Measurements from ENCODE around the gene MYF6. TPM values are rescaled to one million over a fixed set of nuclear protein-coding genes. Genes with fewer than 3 reads are reported as not detected.

Gene MYF6
- total and polyA plus RNA-seq, 9 donors: 68.5 to 105 (median 92.4) TPM

- Histone ChIP-seq H3K27ac (ENCODE audit: low read length) (no peak overlapping the region), H3K36me3 (ENCODE audit: control insufficient read depth, insufficient read depth, low read length) (no peaks in the 10 kb centered on the region), H3K4me3 (ENCODE audit: low read length) (no peak overlapping the region), H3K9me3 (replicated peaks; ENCODE audit: control insufficient read depth, low read depth, low read length) (no peaks in the 10 kb centered on the region), H3K4me1 (ENCODE audit: control insufficient read depth, insufficient read depth, low read length) (peaks cover 2% of the 10 kb centered on the region), H3K27me3 (ENCODE audit: control insufficient read depth, insufficient read depth, low read length) (no peaks in the 10 kb centered on the region)
- WGBS (ENCODE audit: insufficient coverage): no CpG with 5 or more reads among the region's 2 CpGs
- no peak for DNase-seq
Measured at GRCh38 chr12:80747800-80748199, 40.4 kb downstream of the MYF6 start.

GRCh38 chr12:80749456-80749855 lies 42.0 kb downstream of the MYF6 start:
- Histone ChIP-seq H3K27me3 (ENCODE audit: control insufficient read depth, insufficient read depth, low read length) (no peaks in the 10 kb centered on the region), H3K4me1 (ENCODE audit: control insufficient read depth, insufficient read depth, low read length) (peaks cover 4% of the 10 kb centered on the region), H3K27ac (ENCODE audit: low read length) (peak overlapping the region; percentile 54), H3K9me3 (replicated peaks; ENCODE audit: control insufficient read depth, low read depth, low read length) (no peaks in the 10 kb centered on the region), H3K4me3 (ENCODE audit: low read length) (no peak overlapping the region), H3K36me3 (ENCODE audit: control insufficient read depth, insufficient read depth, low read length) (no peaks in the 10 kb centered on the region)
- no CpG with 5 or more reads among the region's 2 CpGs for WGBS (ENCODE audit: insufficient coverage)
- peak; percentile 77 for DNase-seq

GRCh38 chr12:80752464-80752863 lies 45.0 kb downstream of the MYF6 start:
- H3K9me3 ChIP-seq (replicated peaks; ENCODE audit: control insufficient read depth, low read depth, low read length): no peaks in the 10 kb centered on the region
- no peak overlapping the region for H3K27ac ChIP-seq (ENCODE audit: low read length)
- peaks cover 2% of the 10 kb centered on the region for H3K4me1 ChIP-seq (ENCODE audit: control insufficient read depth, insufficient read depth, low read length)
- H3K36me3 ChIP-seq (ENCODE audit: control insufficient read depth, insufficient read depth, low read length): no peaks in the 10 kb centered on the region
- no peak overlapping the region for H3K4me3 ChIP-seq (ENCODE audit: low read length)
- no peaks in the 10 kb centered on the region for H3K27me3 ChIP-seq (ENCODE audit: control insufficient read depth, insufficient read depth, low read length)
- DNase-seq: no peak

- H3K4me1 ChIP-seq (ENCODE audit: control insufficient read depth, insufficient read depth, low read length): peaks cover 2% of the 10 kb centered on the region
- DNase-seq: peak; percentile 36
Measured at GRCh38 chr12:80754274-80754673, 46.8 kb downstream of the MYF6 start.

GRCh38 chr12:80756875-80757274 lies 49.4 kb downstream of the MYF6 start:
- Histone ChIP-seq H3K27me3 (ENCODE audit: control insufficient read depth, insufficient read depth, low read length) (no peaks in the 10 kb centered on the region), H3K27ac (ENCODE audit: low read length) (no peak overlapping the region), H3K4me1 (ENCODE audit: control insufficient read depth, insufficient read depth, low read length) (peaks cover 2% of the 10 kb centered on the region), H3K36me3 (ENCODE audit: control insufficient read depth, insufficient read depth, low read length) (no peaks in the 10 kb centered on the region), H3K9me3 (replicated peaks; ENCODE audit: control insufficient read depth, low read depth, low read length) (no peaks in the 10 kb centered on the region), H3K4me3 (ENCODE audit: low read length) (no peak overlapping the region)
- no peak for DNase-seq
- no CpG with 5 or more reads among the region's 1 CpG for WGBS (ENCODE audit: insufficient coverage)

More at GRCh38 chr12:80754274-80754673, 46.8 kb downstream of the MYF6 start:
- H3K4me3 ChIP-seq (ENCODE audit: low read length): no peak overlapping the region
- H3K27me3 ChIP-seq (ENCODE audit: control insufficient read depth, insufficient read depth, low read length): no peaks in the 10 kb centered on the region
- no peaks in the 10 kb centered on the region for H3K36me3 ChIP-seq (ENCODE audit: control insufficient read depth, insufficient read depth, low read length)
- H3K9me3 ChIP-seq (replicated peaks; ENCODE audit: control insufficient read depth, low read depth, low read length): no peaks in the 10 kb centered on the region
- H3K27ac ChIP-seq (ENCODE audit: low read length): no peak overlapping the region
- no CpG with 5 or more reads among the region's 3 CpGs for WGBS (ENCODE audit: insufficient coverage)

Other genes with a start within 250 kb of the MYF6 start
- gene MYF5, start 9.3 kb downstream of the MYF6 start, total RNA-seq: 31.1 TPM
- gene MYF5, start 9.3 kb downstream of the MYF6 start, polyA plus RNA-seq (ENCODE audit: insufficient read depth in 1 of 8, insufficient read length in 8 of 8, low replicate concordance in 1 of 8): 10 to 100 TPM; 26.0 to 37.0 (median 32.7) TPM
- 3.1 TPM for gene LIN7A, start 230.3 kb downstream of the MYF6 start, total RNA-seq
- 1 to 10 TPM; 2.3 to 4.0 (median 2.5) TPM for gene LIN7A, start 230.3 kb downstream of the MYF6 start, polyA plus RNA-seq (ENCODE audit: insufficient read depth in 1 of 8, insufficient read length in 8 of 8, low replicate concordance in 1 of 8)

All from muscle of leg (tissue), 11 donors.